ENCODE results near the gene COL18A1. TPM values are rescaled to one million over a fixed set of nuclear protein-coding genes. Genes with fewer than 3 reads are reported as not detected.

The COL18A1 gene
- polyA plus RNA-seq, 1 of the 3 experiments (the other 2 are of a cell fraction) = 118 TPM

DNA sequence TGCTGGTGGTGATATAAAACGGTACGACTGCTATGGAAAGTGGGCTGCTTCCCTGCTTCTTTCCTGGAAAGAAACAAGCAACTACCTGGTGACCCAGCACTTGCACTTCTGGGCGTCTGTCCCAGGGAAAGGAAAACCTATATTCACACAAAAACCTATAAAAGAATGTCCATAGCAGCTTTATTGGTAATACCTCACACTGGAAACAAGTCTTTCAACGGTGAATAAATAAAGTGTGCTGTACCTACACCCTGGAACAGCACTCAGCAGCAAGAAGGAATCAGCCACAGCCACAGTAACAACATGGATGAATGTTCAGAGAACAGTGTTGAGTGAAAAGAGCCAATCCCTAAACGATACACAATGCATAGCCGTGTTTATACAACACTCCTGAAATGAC, 117.4 kb downstream of the COL18A1 start:
- Histone ChIP-seq H3K27ac (ENCODE audit: low read depth in 2 of 2, low read length in 1 of 2) (no peak overlapping the region), H3K9ac (no peak overlapping the region), H3K9me2 (no peaks in the 10 kb centered on the region), H3F3A (replicated peaks; ENCODE audit: insufficient read depth) (peaks cover 16% of the 10 kb centered on the region), H2AFZ (ENCODE audit: low read depth) (no peak overlapping the region), H3K79me2 (ENCODE audit: insufficient read depth) (peaks cover 5% of the 10 kb centered on the region; the same call in 1 of the 2 replicates), H4K20me1 (ENCODE audit: insufficient read depth) (no peaks in the 10 kb centered on the region), H3K4me3 (ENCODE audit: low read depth in 2 of 2, low read length in 1 of 2) (no peak overlapping the region), H3K36me3 (replicated peaks in 1 of 2; ENCODE audit: control insufficient read depth in 1 of 2, insufficient read depth in 2 of 2, low read length in 1 of 2) (peaks cover 40 to 42% of the 10 kb centered on the region in 2 experiments), H3K27me3 (ENCODE audit: insufficient read depth) (no peaks in the 10 kb centered on the region), H3K9me3 (peaks cover 31% of the 10 kb centered on the region), H3K4me2 (no peak overlapping the region), H3K4me1 (ENCODE audit: control insufficient read depth in 1 of 2, insufficient read depth in 2 of 2, low read depth in 1 of 2, low read length in 1 of 2) (no peaks in the 10 kb centered on the region)
- CTCF ChIA-PET = interaction anchor here (1.2 kb wide), 1 partner anchor 44 kb away, joined by 3 read pairs; no protein-coding TSS in a partner anchor
- 95% methylated on average over 6 of the region's 6 CpGs for WGBS (ENCODE audit: low lambda C conversion rate)
- no peak for TF ChIP-seq EP300 (IDR thresholded peaks at IDR 0.05; ENCODE audit: borderline replicate concordance in 1 of 2, low read depth in 1 of 2, low read length in 1 of 2)
- TF ChIP-seq MXI1 (IDR thresholded peaks at IDR 0.05; ENCODE audit: low read depth, low read length) = no peak
- no peak for TF ChIP-seq PBX3 (IDR thresholded peaks at IDR 0.05)
- TF ChIP-seq, protein P1, sequence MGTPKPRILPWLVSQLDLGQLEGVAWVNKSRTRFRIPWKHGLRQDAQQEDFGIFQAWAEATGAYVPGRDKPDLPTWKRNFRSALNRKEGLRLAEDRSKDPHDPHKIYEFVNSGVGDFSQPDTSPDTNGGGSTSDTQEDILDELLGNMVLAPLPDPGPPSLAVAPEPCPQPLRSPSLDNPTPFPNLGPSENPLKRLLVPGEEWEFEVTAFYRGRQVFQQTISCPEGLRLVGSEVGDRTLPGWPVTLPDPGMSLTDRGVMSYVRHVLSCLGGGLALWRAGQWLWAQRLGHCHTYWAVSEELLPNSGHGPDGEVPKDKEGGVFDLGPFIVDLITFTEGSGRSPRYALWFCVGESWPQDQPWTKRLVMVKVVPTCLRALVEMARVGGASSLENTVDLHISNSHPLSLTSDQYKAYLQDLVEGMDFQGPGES (IDR thresholded peaks at IDR 0.05; ENCODE audit: low read depth, low read length) = no peak
- no peak for TF ChIP-seq RCOR1 (IDR thresholded peaks at IDR 0.05; ENCODE audit: low read length)
- TF ChIP-seq FOSL2 (IDR thresholded peaks at IDR 0.05; ENCODE audit: borderline replicate concordance, low read depth) = no peak
- TF ChIP-seq MAX (IDR thresholded peaks at IDR 0.05; ENCODE audit: low read depth) = no peak
- TF ChIP-seq, protein P2, sequence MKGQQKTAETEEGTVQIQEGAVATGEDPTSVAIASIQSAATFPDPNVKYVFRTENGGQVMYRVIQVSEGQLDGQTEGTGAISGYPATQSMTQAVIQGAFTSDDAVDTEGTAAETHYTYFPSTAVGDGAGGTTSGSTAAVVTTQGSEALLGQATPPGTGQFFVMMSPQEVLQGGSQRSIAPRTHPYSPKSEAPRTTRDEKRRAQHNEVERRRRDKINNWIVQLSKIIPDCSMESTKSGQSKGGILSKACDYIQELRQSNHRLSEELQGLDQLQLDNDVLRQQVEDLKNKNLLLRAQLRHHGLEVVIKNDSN (IDR thresholded peaks at IDR 0.05; ENCODE audit: borderline replicate concordance, low read depth) = no peak
- TF ChIP-seq FOXM1 (IDR thresholded peaks at IDR 0.05; ENCODE audit: low read depth) = no peak
- TF ChIP-seq RXRA (IDR thresholded peaks at IDR 0.05; ENCODE audit: borderline replicate concordance, low read depth) = no peak
- no peak for TF ChIP-seq YY1 (IDR thresholded peaks at IDR 0.05; ENCODE audit: low read depth)
- no peak for TF ChIP-seq REST (IDR thresholded peaks at IDR 0.05; ENCODE audit: low read depth, low read length)
- no peak for TF ChIP-seq MEF2A (IDR thresholded peaks at IDR 0.05; ENCODE audit: borderline replicate concordance, low read depth)
- TF ChIP-seq RFX5 (IDR thresholded peaks at IDR 0.05; ENCODE audit: low read length) = no peak
- no peak for TF ChIP-seq NFIC (IDR thresholded peaks at IDR 0.05; ENCODE audit: borderline replicate concordance)
- TF ChIP-seq NRF1 (IDR thresholded peaks at IDR 0.05; ENCODE audit: low read depth, low read length) = no peak
- TF ChIP-seq POLR2AphosphoS5 (IDR thresholded peaks at IDR 0.05; ENCODE audit: low read depth, low read length) = no peak
- POLR2A ChIA-PET = no interaction called here
- DNase-seq = no peak
